Measurements from ENCODE around the gene CD69. TPM values are rescaled to one million over a fixed set of nuclear protein-coding genes. Genes with fewer than 3 reads are reported as not detected.

Gene CD69
- total and polyA plus RNA-seq, 3 donors (not counting 1 experiment from before 2014, with no cell fraction given): not detected

Other genes starting within 250 kb of the CD69 start
- not detected for gene KLRB1, start 153.0 kb downstream of the CD69 start, total RNA-seq
- not detected for gene KLRB1, start 153.0 kb downstream of the CD69 start, polyA plus RNA-seq
- gene CLEC2D, start 91.2 kb downstream of the CD69 start, total RNA-seq: 1 to 10 TPM; 3.8 to 4.6 TPM
- gene CLEC2D, start 91.2 kb downstream of the CD69 start, polyA plus RNA-seq: 0.57 TPM
- not detected for gene CLECL1, start 27.8 kb downstream of the CD69 start, total RNA-seq
- gene CLECL1, start 27.8 kb downstream of the CD69 start, polyA plus RNA-seq: not detected
- gene KLRF1, start 66.6 kb upstream of the CD69 start, total RNA-seq: not detected
- gene KLRF1, start 66.6 kb upstream of the CD69 start, polyA plus RNA-seq: not detected
- under 1 TPM; 0.17 to 0.42 TPM for gene CLEC2B, start 108.5 kb upstream of the CD69 start, total RNA-seq
- gene CLEC2B, start 108.5 kb upstream of the CD69 start, polyA plus RNA-seq: 0.44 TPM
- gene KLRF2, start 120.6 kb upstream of the CD69 start, total RNA-seq: not detected
- not detected for gene KLRF2, start 120.6 kb upstream of the CD69 start, polyA plus RNA-seq
- not detected for gene CLEC2A, start 171.5 kb upstream of the CD69 start, total RNA-seq
- gene CLEC2A, start 171.5 kb upstream of the CD69 start, polyA plus RNA-seq: not detected
- not detected for gene CLEC12A, start 210.5 kb upstream of the CD69 start, total RNA-seq
- not detected for gene CLEC12A, start 210.5 kb upstream of the CD69 start, polyA plus RNA-seq
- gene CLEC1B, start 238.2 kb upstream of the CD69 start, total RNA-seq: not detected
- gene CLEC1B, start 238.2 kb upstream of the CD69 start, polyA plus RNA-seq: not detected
- not detected for gene CLEC12B, start 249.7 kb upstream of the CD69 start, total RNA-seq
- gene CLEC12B, start 249.7 kb upstream of the CD69 start, polyA plus RNA-seq: not detected